GOT3 (cell line): ENCODE data around the gene MEGF10.

Source experiments
- DNase-seq: peaks from one replicate; lab custom pipeline; 2025; ENCODE audit warnings: mixed read lengths; lab: John Stamatoyannopoulos, UW

MEGF10 gene

DNA sequence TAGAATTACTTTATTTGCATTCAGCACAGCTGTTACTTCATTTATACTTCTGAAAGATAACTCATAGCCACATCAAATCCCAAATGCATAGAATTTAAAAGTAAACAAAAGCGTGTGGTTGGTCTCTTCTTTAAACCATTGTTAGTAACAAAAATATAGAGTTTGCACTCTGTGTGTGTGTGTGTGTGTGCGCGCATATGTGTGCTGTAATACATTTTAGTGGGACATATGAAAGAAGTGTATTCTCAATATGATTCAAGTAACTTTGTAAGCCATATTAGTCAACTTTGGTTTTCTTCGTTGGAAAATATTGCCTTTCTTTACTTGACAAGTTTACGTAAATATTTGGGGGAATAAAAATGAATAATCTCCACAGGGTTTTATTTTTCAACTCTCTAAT lies 120.8 kb downstream of the MEGF10 start:
- DNase-seq: no peak

DNA sequence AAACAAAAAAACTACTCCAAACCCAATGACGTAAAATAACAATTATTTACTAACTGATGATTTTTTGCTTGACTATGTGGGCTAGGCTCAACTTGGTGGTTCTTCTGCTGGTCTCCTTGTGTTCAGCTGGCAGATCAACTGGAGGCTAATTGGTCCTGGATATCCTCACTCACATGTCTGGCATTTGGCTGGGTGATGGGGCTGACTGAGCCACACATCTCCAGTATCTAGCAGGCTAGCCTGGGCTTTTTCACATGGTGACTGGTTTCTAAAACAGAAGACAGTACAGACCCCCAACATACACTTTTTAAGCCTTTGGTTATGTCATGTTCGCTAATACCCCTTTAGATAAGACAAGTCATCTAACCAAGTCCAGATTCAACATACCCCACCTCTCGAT lies 122.1 kb downstream of the MEGF10 start:
- no peak for DNase-seq

- no peak for DNase-seq
Observed at GRCh38 chr5:127415034-127415433, 124.4 kb downstream of the MEGF10 start.

GRCh38 chr5:127416906-127417305 lies 126.3 kb downstream of the MEGF10 start:
- DNase-seq: no peak

GRCh38 chr5:127417528-127417927 lies 126.9 kb downstream of the MEGF10 start:
- no peak for DNase-seq

GRCh38 chr5:127418367-127418766 lies 127.8 kb downstream of the MEGF10 start:
- no peak for DNase-seq

DNA sequence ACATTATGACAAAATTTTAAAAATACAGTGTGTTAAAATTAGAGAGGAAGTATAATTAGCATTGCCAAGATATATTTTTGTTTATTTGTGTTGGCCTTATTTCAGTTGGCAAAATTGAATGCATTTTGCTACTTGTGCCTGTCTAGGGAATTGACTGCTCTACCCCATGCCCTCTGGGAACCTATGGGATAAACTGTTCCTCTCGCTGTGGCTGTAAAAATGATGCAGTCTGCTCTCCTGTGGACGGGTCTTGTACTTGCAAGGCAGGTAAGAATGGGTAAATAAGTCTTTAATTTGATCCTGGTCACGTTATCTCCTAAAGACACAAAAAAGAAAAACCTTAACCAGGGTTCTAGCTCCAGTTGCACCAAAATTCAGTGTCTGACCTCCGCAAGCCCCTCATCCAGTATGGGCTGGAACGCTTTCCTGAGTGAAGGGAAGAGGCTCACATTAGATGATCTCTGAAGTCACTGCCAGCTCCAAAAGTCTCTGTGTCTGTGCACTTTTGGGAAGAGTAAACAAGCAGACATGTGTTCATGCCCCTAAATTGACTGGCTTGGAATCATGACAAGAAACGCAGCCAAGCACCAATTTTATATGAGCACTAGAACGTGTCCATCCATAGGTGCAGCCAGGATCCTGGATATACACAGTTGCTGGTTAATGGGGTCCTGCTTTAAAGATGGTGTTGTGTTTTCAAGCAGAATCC lies 128.5 kb downstream of the MEGF10 start:
- no peak for DNase-seq

DNA sequence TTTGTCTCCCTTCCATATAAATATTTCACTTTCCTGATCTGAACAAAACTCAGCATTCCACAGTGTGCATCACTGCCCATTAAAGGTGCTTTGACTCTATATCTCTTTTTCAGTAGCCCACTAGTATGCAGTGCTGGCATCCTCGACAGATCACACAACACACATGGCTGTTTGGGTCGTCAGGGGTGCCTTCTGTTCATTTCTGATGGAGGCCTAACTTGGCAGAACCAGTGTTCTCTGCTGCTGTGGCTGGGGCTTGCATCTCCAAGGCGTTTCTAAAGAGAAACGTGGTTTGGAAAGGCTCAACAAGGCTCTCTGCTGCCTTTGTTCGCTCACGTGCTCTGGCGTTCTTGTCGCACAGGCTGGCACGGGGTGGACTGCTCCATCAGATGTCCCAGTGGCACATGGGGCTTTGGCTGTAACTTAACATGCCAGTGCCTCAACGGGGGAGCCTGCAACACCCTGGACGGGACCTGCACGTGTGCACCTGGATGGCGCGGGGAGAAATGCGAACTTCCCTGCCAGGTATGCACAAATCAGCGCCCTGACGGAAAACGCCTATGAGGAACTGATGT lies 129.2 kb downstream of the MEGF10 start:
- DNase-seq: no peak

DNA sequence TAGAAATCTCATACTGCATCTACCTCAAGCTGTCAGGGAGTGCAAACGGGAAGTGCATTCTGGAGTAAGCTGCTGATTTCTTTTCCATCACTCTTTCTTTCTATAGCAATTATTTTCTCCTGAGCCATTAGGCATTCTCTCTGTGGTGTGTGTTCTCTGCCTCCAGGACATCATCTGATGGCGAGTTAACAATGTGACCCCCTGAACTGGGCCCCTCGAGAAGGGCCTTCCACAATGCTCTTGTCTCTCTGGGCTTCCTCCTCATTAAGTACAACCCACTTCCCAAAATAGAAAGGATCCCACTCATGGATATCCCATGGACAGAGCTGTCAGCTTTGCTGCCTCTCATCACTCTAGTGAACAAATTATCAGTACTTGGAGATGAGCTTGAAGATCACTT lies 130.2 kb downstream of the MEGF10 start:
- DNase-seq: no peak

- DNase-seq: no peak
Observed at GRCh38 chr5:127421471-127421870, 130.9 kb downstream of the MEGF10 start.

DNA sequence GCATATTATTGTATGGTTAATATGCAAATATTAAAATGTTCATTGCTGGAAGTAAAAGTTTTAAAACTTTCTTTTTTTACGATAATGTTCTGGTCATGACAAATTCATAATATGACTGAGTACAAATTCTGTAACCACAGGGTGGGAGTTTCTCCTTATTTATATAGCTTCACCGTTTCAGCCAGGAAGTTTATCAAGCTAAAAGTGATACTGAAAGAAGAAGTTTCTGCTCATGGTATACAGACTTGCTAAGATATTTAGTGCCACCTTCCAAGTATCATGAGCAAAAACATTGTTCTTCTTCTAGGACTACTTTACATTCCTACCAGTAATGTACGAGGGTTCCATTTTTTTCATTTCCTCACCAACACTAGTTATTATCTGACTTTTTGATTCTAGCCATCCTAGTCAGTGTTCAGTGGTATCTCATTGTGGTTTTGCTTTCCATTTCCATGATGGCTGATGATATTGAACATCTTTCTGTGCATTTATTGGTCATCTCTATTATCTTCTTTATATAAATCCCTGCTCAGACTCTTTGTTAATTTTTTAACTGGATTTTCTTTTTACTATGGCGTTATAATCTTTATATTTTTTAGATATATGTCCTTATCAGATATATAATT lies 132.7 kb downstream of the MEGF10 start:
- DNase-seq: no peak

- no peak for DNase-seq
Observed at GRCh38 chr5:127425037-127425436, 134.4 kb downstream of the MEGF10 start.

DNA sequence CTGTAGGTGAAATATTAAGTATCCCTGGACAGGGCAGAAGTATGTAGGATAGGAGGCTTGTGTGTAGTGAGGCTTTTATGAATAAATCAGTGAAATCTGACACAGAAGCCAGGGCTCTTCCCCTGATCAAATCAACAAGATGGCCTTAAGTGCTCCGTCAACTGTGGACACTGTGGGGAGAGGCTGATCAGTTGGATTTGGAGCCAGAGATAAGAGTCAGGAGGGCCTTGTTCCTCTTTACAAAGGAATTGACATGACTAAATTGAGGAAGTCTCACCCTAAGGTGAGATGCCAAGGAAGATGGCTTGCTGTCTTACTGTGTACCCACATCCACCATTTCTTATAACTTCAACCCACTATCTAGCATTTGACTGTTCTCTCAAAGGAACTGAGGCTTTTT lies 135.3 kb downstream of the MEGF10 start:
- DNase-seq: no peak

- no peak for DNase-seq
Observed at GRCh38 chr5:127426661-127427060, 136.1 kb downstream of the MEGF10 start.

DNA sequence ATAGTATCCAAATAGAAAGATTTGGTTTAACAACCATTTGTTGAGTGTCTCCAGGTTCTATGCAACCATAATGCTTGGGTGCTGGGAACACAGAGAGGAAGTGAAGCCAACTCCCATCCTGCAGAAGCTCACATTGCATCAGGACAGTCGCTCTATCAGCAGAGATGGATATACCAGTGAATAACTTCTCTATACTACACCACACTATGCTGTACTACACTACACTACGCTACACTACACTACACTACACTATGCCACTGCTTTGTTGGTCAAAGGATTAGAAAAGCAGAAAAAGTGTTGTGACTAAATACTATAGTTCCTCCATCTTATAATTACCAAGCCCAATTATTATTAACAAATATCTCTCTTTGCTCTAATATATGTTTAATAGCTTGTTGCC lies 137.7 kb downstream of the MEGF10 start:
- DNase-seq: no peak

- no peak for DNase-seq
Observed at GRCh38 chr5:127428748-127429147, 138.2 kb downstream of the MEGF10 start.

DNA sequence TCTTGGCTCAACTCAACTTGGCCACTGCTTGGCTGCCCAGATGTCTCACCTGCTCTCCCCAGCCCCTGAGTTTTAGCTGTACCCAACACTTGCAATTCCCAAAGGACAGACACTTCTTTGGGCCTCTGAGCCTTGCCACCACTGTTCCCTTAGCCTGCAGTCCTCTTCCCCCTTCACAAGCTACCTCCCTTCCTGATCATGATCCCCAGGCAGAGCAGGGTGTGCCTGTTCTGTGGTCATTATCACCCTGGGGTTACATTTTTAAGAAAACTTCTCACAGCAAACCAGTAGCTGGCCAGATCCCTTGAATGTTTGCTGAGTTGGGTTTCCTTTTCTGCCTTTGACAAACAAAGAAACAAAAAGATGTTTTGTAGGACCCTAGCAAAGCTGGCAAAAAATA lies 139.3 kb downstream of the MEGF10 start:
- no peak for DNase-seq

GRCh38 chr5:127430627-127431026 lies 140.0 kb downstream of the MEGF10 start:
- DNase-seq: no peak

DNA sequence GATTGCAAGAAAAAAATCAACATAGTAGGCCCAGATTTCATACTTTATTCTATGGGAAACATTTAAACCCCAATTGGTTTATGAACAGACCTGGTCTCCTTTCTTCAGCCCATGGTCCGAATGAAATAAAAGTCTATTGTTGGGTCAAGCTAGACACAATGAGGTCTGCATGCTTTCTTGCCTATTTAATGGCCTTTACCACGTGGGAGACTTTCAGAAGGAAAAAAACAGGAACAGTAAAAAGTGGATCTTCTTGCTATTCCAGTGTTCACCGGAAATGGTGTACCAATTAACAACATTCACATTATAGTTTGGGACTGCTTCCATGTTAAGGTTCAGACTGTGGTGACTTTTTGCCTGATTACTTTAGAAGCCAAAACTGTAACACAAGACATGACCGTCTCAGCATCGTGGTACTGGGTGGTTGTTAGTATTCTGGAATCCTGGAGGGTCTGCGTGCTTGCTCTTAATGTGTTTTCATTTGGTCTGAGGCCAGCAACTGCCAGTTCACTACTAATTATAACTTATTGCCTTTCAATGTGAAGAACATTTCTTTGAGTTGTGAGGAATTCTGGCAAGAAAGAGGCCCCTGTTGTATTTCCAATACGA lies 141.5 kb downstream of the MEGF10 start:
- DNase-seq: no peak

DNA sequence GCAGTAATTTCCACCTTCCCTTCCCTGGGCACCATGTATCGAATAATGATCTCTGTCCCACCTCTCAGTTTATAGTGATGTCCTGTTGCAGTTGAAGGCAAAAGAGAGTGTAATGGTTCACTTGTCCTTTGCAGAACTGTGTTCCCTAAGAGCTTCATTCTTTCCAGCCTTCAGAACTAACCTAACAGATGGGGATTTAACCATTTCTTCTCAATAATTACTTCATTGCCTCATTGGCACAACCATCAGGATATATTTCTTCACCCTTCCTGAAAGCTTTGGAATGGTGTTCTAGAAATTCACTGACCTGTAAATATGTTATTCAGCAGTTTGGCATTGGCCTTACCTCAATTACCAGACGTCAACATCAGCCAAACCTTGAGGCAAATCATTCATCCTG lies 142.9 kb downstream of the MEGF10 start:
- DNase-seq: no peak

- DNase-seq: no peak
Observed at GRCh38 chr5:127434588-127434987, 144.0 kb downstream of the MEGF10 start.

DNA sequence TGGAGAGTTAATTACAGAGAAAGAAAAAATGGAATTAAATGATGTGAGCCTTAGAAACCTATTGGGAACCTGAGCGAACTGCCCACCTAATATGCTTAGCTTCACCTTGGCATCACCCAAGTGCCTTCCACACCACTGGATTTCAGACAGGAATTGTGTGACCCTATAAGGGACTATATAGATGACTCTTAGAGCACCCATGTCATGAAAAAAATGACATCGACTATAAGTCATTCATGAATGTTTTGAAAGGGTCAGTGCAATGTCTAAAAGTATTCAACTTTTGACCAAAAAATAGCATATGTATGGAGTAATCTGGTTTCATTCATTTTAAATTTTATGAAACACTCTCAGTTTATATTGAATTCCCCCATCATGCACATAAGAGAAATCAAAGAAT lies 145.2 kb downstream of the MEGF10 start:
- DNase-seq: no peak

DNA sequence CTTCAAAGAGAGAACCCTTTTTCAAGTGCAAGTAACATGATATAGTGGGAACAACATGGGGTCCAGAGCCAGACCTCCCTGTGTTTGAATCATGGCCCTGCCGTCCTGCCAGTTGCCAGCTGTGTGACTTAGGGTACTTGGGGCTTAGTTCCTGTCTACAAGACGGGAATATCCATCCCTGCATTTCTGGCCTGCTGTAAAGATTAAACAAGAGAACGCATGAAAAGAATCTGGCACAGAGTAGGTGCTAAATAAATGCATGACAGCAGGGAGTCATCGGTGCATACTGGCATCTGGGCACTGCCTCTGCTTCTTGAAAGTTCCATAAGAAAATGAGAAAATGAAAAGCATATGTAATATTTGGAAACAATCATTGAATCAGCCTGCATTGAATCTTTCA lies 149.0 kb downstream of the MEGF10 start:
- DNase-seq: no peak
